ENCODE data around the gene PDE3A.
A peak's percentile ranks its signal among the peaks of the same experiment; 100 is the strongest.
"Not testable (repeated sequence)": the region's sequence is repeated elsewhere in the genome, so short reads cannot be mapped to it uniquely, and the experiment has no call there.

PDE3A gene

DNA sequence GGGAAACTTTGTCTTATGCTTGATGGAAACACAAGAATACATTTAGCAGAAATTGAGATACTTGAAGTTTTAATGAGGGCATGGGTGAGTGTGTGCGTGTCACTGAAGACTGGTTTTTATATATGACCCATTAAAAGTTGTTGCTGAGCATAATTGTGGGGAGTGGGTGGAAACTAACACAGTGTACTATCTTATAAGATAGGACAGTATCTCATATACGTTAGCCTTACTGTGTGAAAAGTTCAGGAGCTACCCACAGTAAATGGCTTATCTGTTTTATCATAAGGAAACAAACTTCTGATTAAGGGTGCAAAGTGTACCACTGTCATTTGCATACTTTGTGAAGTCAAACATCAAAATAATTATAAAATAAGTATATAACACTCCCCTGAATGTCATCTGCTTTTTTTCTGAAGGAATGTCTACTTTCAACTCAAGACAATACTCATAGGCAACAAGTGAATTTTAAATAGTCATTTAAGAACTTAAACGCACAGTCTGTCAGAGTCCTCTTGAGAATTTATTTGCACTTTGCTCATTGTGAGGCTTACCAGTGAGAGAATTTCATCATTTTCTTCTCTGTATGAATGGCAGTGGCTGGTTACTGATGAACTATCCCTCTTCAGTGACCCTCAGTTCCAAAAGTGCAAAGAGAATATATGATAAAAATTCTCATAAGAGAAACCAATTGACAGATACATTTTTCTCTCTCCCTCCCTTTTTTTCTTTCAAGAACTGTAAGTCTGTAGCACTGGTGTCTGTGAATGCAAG lies 4.2 kb downstream of the PDE3A start:
- no peaks in the 10 kb centered on the region for H3K9me3 ChIP-seq (ENCODE audit: control insufficient read depth in 1 of 2, low read length in 2 of 2)
- peaks cover 0 to 20% of the 10 kb centered on the region in 2 donors for H3K27me3 ChIP-seq (ENCODE audit: control insufficient read depth in 1 of 2, insufficient read depth in 2 of 2, low read length in 2 of 2)
- no peaks in the 10 kb centered on the region for H3K36me3 ChIP-seq (ENCODE audit: control insufficient read depth in 1 of 2, insufficient read depth in 2 of 2, low read length in 2 of 2)
- peak overlapping the region in 1 of 2 donors; percentile 89 for H3K4me3 ChIP-seq (ENCODE audit: low read depth in 1 of 2, low read length in 2 of 2)
- no peaks in the 10 kb centered on the region for H3K4me1 ChIP-seq (ENCODE audit: control insufficient read depth in 1 of 2, insufficient read depth in 2 of 2, low read length in 2 of 2)
- H3K9ac ChIP-seq (ENCODE audit: low read depth in 1 of 2, low read length in 2 of 2) = no peak overlapping the region
- H3K27ac ChIP-seq (ENCODE audit: low read depth, low read length) = no peak overlapping the region

DNA sequence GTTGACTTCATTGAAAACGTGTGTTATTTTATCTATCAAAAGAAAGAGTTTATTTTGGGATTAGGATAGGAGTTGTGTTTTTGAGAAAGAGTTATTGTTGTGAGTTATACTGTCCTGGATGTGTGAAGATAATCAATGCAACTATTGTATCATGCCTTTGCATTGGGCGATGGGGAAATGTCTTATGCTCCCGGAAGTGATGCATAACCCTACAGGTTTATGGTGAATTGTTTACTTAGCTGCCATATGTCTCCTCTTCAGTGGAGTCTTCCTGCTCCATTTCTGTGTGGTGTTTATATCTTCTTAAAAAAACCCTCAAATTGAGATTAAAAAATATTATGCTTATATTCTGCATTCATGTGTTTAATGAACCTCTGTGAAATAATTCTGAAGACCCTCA lies 6.5 kb downstream of the PDE3A start:
- H3K27me3 ChIP-seq (ENCODE audit: control insufficient read depth in 1 of 2, insufficient read depth in 2 of 2, low read length in 2 of 2) = peaks cover 0 to 15% of the 10 kb centered on the region in 2 donors
- no peaks in the 10 kb centered on the region for H3K9me3 ChIP-seq (ENCODE audit: control insufficient read depth in 1 of 2, low read length in 2 of 2)
- H3K4me1 ChIP-seq (ENCODE audit: control insufficient read depth in 1 of 2, insufficient read depth in 2 of 2, low read length in 2 of 2) = no peaks in the 10 kb centered on the region
- no peak overlapping the region for H3K9ac ChIP-seq (ENCODE audit: low read depth in 1 of 2, low read length in 2 of 2)
- H3K4me3 ChIP-seq (ENCODE audit: low read depth in 1 of 2, low read length in 2 of 2) = no peak overlapping the region
- no peaks in the 10 kb centered on the region for H3K36me3 ChIP-seq (ENCODE audit: control insufficient read depth in 1 of 2, insufficient read depth in 2 of 2, low read length in 2 of 2)
- no peak overlapping the region for H3K27ac ChIP-seq (ENCODE audit: low read depth, low read length)

DNA sequence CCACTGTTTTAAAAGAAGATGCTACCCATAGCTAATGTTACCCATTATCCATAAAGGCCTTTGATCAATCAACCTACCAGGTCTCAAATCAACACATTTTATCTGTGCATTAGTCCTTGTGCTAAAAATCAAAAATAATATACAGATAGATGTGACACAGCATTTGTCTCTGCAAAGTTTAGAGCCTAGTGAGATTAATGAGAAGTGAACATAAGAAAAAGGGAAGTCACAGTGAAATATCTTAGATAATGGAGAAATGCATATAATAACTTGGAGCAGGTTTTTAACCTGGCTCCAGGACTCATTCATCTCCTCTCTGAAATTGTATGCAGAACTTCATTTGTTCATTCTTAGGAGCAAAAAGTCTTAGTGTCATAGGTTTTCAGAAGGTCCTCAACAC lies 7.2 kb downstream of the PDE3A start:
- H3K27ac ChIP-seq (ENCODE audit: low read depth, low read length) = no peak overlapping the region

DNA sequence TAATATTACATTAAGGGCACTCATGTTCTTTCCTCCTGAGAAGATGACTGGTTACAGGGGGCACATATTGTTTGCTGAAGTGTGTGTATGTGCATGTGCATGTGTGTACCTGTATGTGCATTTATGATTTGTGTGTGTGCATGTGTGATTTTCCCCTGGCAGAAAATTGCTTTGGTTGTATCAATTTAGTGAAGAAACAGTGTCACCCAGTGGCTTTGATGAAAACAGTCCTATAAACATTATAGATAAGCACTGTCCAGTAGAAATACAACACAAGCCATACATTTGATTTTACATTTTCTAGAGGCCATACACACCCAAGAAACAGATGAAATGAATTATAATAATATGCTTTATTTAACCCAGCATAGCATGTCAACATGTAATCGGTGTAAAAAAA lies 8.6 kb downstream of the PDE3A start:
- H3K27me3 ChIP-seq (ENCODE audit: control insufficient read depth in 1 of 2, insufficient read depth in 2 of 2, low read length in 2 of 2) = no peaks in the 10 kb centered on the region
- no peak overlapping the region for H3K4me3 ChIP-seq (ENCODE audit: low read depth in 1 of 2, low read length in 2 of 2)
- no peak overlapping the region for H3K9ac ChIP-seq (ENCODE audit: low read depth in 1 of 2, low read length in 2 of 2)
- H3K4me1 ChIP-seq (ENCODE audit: control insufficient read depth in 1 of 2, insufficient read depth in 2 of 2, low read length in 2 of 2) = no peaks in the 10 kb centered on the region
- H3K36me3 ChIP-seq (ENCODE audit: control insufficient read depth in 1 of 2, insufficient read depth in 2 of 2, low read length in 2 of 2) = no peaks in the 10 kb centered on the region
- no peak overlapping the region for H3K27ac ChIP-seq (ENCODE audit: low read depth, low read length)
- no peaks in the 10 kb centered on the region for H3K9me3 ChIP-seq (ENCODE audit: control insufficient read depth in 1 of 2, low read length in 2 of 2)

More for the DNA sequence above, 7.2 kb downstream of the PDE3A start:
- no peaks in the 10 kb centered on the region for H3K36me3 ChIP-seq (ENCODE audit: control insufficient read depth in 1 of 2, insufficient read depth in 2 of 2, low read length in 2 of 2)
- H3K4me1 ChIP-seq (ENCODE audit: control insufficient read depth in 1 of 2, insufficient read depth in 2 of 2, low read length in 2 of 2) = no peaks in the 10 kb centered on the region
- no peak overlapping the region for H3K4me3 ChIP-seq (ENCODE audit: low read depth in 1 of 2, low read length in 2 of 2)
- H3K9me3 ChIP-seq (ENCODE audit: control insufficient read depth in 1 of 2, low read length in 2 of 2) = no peaks in the 10 kb centered on the region
- H3K27me3 ChIP-seq (ENCODE audit: control insufficient read depth in 1 of 2, insufficient read depth in 2 of 2, low read length in 2 of 2) = peaks cover 0 to 12% of the 10 kb centered on the region in 2 donors
- no peak overlapping the region for H3K9ac ChIP-seq (ENCODE audit: low read depth in 1 of 2, low read length in 2 of 2)

DNA sequence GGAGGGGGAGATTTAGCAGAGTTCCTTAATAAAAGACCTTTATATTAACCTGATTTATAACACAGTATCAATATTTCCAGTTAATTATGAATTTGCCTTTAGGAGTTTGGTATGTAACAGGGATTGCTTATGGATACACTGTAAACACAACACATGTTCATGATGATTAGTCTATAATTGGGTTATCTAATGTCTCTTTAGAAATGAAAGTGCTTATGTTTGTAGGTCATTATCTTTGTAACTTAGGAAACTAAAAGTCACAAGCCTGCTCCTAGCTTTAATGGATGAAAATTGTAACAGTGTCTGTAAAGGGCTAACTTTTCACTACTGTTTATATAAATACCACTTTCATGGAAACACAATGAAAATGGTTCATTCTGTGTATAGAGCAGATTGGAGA lies 9.4 kb downstream of the PDE3A start:
- Histone ChIP-seq H3K4me3 (ENCODE audit: low read depth in 1 of 2, low read length in 2 of 2) (no peak overlapping the region), H3K27me3 (ENCODE audit: control insufficient read depth in 1 of 2, insufficient read depth in 2 of 2, low read length in 2 of 2) (no peaks in the 10 kb centered on the region), H3K36me3 (ENCODE audit: control insufficient read depth in 1 of 2, insufficient read depth in 2 of 2, low read length in 2 of 2) (no peaks in the 10 kb centered on the region), H3K4me1 (ENCODE audit: control insufficient read depth in 1 of 2, insufficient read depth in 2 of 2, low read length in 2 of 2) (no peaks in the 10 kb centered on the region), H3K9ac (ENCODE audit: low read depth in 1 of 2, low read length in 2 of 2) (no peak overlapping the region), H3K9me3 (ENCODE audit: control insufficient read depth in 1 of 2, low read length in 2 of 2) (no peaks in the 10 kb centered on the region), H3K27ac (ENCODE audit: low read depth, low read length) (no peak overlapping the region)

DNA sequence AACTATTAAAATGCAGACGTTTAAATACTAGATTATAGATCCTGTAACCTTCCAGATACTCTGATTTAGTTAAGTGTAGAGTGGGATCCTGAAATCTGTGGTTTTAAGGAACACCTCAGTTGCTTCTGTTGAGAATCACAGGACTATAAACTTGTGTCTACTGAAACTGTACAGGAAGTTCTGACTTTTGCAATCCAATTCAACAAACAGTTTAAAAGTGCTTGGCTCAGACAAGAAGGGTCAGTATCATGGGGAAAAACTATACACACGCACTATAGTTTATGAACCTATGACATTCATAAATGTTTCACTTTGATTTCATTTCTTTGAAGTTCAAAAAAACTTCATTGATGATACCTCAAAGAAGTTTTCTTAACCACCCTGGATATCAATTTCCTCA lies 13.8 kb downstream of the PDE3A start:
- Histone ChIP-seq H3K4me3 (ENCODE audit: low read depth in 1 of 2, low read length in 2 of 2) (no peak overlapping the region), H3K36me3 (ENCODE audit: control insufficient read depth in 1 of 2, insufficient read depth in 2 of 2, low read length in 2 of 2) (no peaks in the 10 kb centered on the region), H3K27ac (ENCODE audit: low read depth, low read length) (no peak overlapping the region), H3K27me3 (ENCODE audit: control insufficient read depth in 1 of 2, insufficient read depth in 2 of 2, low read length in 2 of 2) (no peaks in the 10 kb centered on the region), H3K4me1 (ENCODE audit: control insufficient read depth in 1 of 2, insufficient read depth in 2 of 2, low read length in 2 of 2) (no peaks in the 10 kb centered on the region), H3K9ac (ENCODE audit: low read depth in 1 of 2, low read length in 2 of 2) (no peak overlapping the region), H3K9me3 (ENCODE audit: control insufficient read depth in 1 of 2, low read length in 2 of 2) (no peaks in the 10 kb centered on the region)

DNA sequence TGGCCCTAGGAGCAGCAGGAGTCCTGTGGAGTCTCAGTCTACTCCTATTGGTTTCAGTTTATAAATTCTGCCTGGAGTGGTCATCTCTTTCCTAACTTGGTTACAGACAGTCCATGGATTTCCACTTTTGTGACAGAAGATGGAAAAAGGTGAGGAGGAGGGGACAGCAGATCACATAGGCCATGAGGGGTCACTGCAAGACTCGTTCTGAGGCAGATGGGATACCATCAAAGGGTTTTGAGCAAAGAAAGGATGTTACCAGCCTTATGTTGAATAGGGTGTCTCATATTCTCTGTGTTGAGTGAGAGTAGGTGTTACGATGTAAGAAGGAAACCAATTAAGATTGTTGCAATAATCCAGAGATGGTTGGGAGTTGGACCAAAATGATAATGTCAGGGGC lies 15.3 kb downstream of the PDE3A start:
- Histone ChIP-seq H3K4me1 (ENCODE audit: control insufficient read depth in 1 of 2, insufficient read depth in 2 of 2, low read length in 2 of 2) (no peaks in the 10 kb centered on the region), H3K9me3 (ENCODE audit: control insufficient read depth in 1 of 2, low read length in 2 of 2) (no peaks in the 10 kb centered on the region), H3K36me3 (ENCODE audit: control insufficient read depth in 1 of 2, insufficient read depth in 2 of 2, low read length in 2 of 2) (no peaks in the 10 kb centered on the region), H3K27ac (ENCODE audit: low read depth, low read length) (no peak overlapping the region), H3K4me3 (ENCODE audit: low read depth in 1 of 2, low read length in 2 of 2) (no peak overlapping the region), H3K9ac (ENCODE audit: low read depth in 1 of 2, low read length in 2 of 2) (no peak overlapping the region), H3K27me3 (ENCODE audit: control insufficient read depth in 1 of 2, insufficient read depth in 2 of 2, low read length in 2 of 2) (no peaks in the 10 kb centered on the region)

DNA sequence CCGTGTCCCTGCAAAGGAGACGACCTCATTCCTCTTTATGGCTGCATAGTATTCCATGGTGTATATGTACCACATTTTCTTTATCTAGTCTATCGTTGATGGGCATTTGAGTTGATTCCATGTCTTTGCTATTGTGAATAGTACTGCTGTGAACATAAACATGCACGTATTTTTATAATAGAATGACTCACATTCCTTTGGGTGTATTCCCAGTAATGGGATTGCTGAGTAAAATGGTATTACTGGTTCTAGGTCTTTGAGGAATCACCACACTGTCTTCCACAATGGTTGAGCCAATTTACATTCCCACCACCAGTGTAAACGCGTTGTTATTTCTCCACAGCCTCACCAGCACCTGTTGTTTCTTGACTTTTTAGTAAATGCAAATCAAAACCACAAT lies 16.5 kb downstream of the PDE3A start:
- not testable (repeated sequence) for H3K9me3 ChIP-seq (ENCODE audit: control insufficient read depth in 1 of 2, low read length in 2 of 2); H3K36me3 ChIP-seq (ENCODE audit: control insufficient read depth in 1 of 2, insufficient read depth in 2 of 2, low read length in 2 of 2); H3K27me3 ChIP-seq (ENCODE audit: control insufficient read depth in 1 of 2, insufficient read depth in 2 of 2, low read length in 2 of 2); H3K4me3 ChIP-seq (ENCODE audit: low read depth in 1 of 2, low read length in 2 of 2); H3K27ac ChIP-seq (ENCODE audit: low read depth, low read length); H3K9ac ChIP-seq (ENCODE audit: low read depth in 1 of 2, low read length in 2 of 2); H3K4me1 ChIP-seq (ENCODE audit: control insufficient read depth in 1 of 2, insufficient read depth in 2 of 2, low read length in 2 of 2)

DNA sequence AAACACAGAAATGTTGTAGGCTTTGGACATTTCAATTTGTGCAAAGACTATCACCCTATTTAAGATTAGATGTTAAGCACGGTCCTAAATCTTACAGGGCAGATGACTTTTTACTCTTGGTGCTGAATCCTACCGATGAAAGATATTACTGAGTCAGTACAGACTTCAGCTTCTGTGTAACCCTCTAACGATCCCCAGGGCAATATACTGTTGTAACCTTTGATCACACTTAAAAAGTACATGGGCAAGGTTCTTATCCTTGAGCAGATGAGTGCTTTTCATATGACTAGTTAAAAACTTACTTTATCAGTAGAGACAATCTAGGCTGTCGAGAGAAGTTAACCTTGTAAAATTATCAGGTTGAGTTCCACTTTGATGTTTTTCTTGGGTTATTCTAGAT lies 22.5 kb downstream of the PDE3A start:
- no peaks in the 10 kb centered on the region for H3K36me3 ChIP-seq (ENCODE audit: control insufficient read depth in 1 of 2, insufficient read depth in 2 of 2, low read length in 2 of 2)
- H3K9me3 ChIP-seq (ENCODE audit: control insufficient read depth in 1 of 2, low read length in 2 of 2) = no peaks in the 10 kb centered on the region
- peaks cover 0 to 11% of the 10 kb centered on the region in 2 donors for H3K4me1 ChIP-seq (ENCODE audit: control insufficient read depth in 1 of 2, insufficient read depth in 2 of 2, low read length in 2 of 2)
- H3K27ac ChIP-seq (ENCODE audit: low read depth, low read length) = no peak overlapping the region
- H3K9ac ChIP-seq (ENCODE audit: low read depth in 1 of 2, low read length in 2 of 2) = no peak overlapping the region
- H3K27me3 ChIP-seq (ENCODE audit: control insufficient read depth in 1 of 2, insufficient read depth in 2 of 2, low read length in 2 of 2) = no peaks in the 10 kb centered on the region
- peak overlapping the region in 1 of 2 donors; percentile 23 for H3K4me3 ChIP-seq (ENCODE audit: low read depth in 1 of 2, low read length in 2 of 2)

DNA sequence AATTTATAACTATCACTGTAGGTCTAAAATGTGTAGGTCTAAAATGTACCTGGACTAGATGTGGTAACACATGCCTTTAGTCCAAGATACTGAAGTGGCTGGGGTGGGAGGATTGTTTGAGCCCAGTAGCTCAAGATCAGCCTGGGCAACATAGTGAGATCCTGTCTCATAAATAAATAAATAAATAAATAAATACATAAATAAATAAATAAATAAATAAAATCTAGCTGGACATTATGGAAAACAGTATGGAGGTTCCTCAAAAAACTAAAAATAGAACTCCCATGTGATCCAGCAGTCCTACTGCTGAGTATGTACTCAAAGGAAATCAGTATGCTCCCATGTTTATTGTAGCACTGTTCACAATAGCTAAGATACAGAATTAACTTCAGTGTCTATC lies 24.0 kb downstream of the PDE3A start:
- Histone ChIP-seq H3K9me3 (ENCODE audit: control insufficient read depth in 1 of 2, low read length in 2 of 2) (no peaks in the 10 kb centered on the region), H3K4me1 (ENCODE audit: control insufficient read depth in 1 of 2, insufficient read depth in 2 of 2, low read length in 2 of 2) (peaks cover 0 to 11% of the 10 kb centered on the region in 2 donors), H3K4me3 (ENCODE audit: low read depth in 1 of 2, low read length in 2 of 2) (no peak overlapping the region), H3K27ac (ENCODE audit: low read depth, low read length) (no peak overlapping the region), H3K36me3 (ENCODE audit: control insufficient read depth in 1 of 2, insufficient read depth in 2 of 2, low read length in 2 of 2) (no peaks in the 10 kb centered on the region), H3K27me3 (ENCODE audit: control insufficient read depth in 1 of 2, insufficient read depth in 2 of 2, low read length in 2 of 2) (no peaks in the 10 kb centered on the region), H3K9ac (ENCODE audit: low read depth in 1 of 2, low read length in 2 of 2) (no peak overlapping the region)
